ENCODE measurements around the gene TXNDC17. TPM values are rescaled to one million over a fixed set of nuclear protein-coding genes. Genes with fewer than 3 reads are reported as not detected.
"Not testable (repeated sequence)": the region's sequence is repeated elsewhere in the genome, so short reads cannot be mapped to it uniquely, and the experiment has no call there.

The TXNDC17 gene
- total RNA-seq (2014; rRNA removed; shearing (Covaris generic)) = 250 and 253 TPM in 2 replicates

DNA sequence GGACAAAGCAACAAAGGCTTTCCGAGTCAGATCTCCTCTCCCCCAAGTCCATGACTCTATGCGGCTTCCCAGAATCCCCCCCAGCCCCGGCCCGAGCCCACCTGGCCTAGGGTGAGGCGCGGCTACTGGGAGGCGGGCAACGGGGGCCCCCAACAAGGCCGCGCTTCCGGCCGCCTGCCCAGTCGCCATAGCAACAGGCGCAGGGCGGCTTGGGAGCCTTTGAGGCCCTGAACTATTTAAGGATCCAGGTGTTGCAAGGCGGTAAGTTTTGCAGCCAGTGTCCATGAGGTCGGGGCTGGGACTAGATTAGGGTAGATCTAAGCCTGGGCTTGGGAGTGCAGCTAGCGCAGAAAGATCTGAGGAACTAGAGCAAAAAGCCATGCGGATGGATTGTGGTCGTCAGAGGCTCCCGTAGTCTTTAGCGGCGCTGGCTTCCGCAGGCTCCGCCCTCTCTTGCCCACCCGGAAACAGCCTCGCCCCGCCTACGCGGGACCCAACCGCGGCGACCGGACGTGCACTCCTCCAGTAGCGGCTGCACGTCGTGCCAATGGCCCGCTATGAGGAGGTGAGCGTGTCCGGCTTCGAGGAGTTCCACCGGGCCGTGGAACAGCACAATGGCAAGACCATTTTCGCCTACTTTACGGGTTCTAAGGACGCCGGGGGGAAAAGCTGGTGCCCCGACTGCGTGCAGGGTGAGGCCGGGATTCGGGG is at the start of gene TXNDC17, which contains the start of gene KIAA0753:
TXNDC17 (plus strand) TSS at position 525 of the 711 bp plus-strand sequence; CDS start at position 548, 23 bp downstream.
KIAA0753 (minus strand) TSS at position 176 of the 711 bp plus-strand sequence. CDS start 5,608 bp downstream, outside the sequence.
- DNase-seq (ENCODE audit: low read depth) = peak; percentile 87

DNA sequence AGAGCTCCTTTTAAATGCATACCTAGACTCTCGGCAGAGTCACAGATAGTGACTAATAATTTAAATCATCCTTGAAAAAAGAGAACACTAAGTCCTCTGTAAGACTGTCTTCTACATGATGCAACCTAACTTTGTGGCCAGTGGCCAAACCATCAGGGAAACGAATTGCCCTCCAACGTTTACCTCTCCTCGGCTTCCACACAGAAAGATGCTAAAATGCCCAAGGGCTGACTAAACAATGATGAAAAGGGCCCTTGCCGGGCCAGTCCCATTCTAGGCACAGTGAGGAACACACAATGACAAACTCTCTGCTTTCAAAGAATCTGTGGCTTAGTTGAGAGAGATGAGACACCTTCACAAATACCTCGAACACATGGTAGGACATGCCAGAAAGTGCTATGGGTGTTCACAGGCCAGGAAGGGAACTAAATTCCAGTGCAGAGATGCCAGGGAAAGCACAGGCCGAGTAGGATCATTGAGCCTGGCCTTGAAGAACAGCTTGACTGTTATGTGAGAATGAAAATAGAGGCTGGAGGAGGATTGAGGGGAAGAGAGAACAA is 49.2 kb upstream of the TXNDC17 start:
- peak; percentile 95 for DNase-seq (ENCODE audit: low read depth)

DNA sequence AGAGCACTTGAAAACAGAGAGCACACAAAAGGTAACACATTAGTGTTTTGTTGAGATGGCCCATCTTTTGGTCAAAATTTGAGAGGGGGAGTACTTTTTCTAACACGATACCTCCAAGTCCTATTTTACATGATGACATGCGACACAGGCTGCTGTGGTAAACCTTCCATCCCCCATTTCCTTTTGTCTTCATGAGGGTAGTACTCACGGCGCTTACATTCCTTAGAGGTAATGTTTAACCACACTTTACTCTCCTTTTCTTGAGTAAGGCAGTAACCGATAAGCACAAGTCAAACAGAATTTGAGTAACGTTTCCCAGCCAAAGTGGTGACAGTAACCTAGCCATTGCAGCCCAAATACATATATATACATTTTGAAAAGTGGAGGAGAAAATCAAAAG is 48.7 kb upstream of the TXNDC17 start:
- peak; percentile 77 for DNase-seq (ENCODE audit: low read depth)

DNA sequence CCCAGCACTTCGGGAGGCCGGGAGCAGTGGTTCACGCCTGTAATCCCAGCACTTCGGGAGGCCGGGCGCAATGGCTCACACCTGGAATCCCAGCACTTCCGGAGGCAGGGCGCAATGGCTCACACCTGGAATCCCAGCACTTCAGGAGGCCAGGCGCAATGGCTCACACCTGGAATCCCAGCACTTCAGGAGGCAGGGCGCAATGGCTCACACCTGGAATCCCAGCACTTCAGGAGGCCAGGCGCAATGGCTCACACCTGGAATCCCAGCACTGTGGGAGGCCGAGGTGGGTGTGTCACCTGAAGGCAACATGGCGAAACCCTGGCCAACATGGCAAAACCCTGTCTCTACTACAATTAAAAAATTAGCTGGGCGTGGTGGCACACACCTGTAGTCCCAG is 47.5 kb upstream of the TXNDC17 start:
- DNase-seq (ENCODE audit: low read depth) = not testable (repeated sequence)

DNA sequence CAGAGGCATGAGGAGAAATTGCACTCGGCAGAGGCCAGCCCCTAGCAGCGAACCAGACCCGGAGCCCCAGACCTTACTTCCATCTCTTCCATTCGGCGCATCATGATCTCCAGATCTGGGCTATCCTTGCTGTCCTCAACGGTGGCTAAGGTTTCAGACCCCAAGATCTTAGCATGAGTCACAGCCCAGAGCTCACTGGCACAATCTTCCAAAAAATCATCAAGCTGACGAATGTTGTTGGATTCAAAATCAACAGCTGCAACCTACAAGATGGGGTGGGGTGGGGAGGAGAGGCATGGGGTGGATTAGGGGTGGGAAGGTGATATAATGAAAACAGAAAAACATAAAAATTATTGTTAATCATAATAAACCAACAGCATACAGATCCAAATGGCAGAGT is 44.8 kb upstream of the TXNDC17 start:
- DNase-seq (ENCODE audit: low read depth) = no peak

DNA sequence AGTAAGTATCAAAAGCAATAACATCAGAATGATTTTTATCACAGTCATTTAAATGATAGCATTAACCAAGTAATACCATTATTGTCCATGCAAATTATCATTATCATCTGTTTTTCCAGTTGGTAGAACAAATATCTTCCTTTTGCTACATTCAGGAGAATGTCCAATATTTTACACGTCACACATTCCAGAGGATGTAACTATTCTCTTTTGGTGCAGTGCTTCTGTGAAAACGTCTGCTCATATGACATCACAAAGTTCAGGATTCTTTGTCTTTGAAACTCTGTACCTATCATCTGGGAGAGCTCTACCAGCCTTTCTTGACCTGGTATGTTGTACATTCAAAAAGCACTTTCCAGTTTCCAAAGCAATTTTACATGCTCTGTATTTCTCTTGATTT is 44.3 kb upstream of the TXNDC17 start:
- DNase-seq (ENCODE audit: low read depth) = no peak

DNA sequence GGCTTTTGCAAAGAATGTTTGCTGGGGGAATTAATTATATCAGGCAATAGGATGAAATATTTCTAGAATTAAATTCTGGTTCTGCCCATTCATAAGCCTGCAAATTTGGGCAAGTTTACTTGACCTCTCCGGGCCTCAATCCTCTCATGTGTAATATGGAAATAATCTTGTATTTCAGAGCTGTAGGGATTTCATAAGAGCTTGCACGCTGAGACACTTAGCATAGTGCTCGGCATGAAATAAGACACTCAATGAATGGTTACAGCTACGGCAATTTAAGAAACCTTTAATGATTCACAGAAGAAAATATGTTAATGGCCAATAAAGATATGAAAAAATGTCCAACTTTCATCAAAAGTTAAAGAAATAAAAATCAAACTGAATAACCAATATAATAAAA is 43.9 kb upstream of the TXNDC17 start:
- no peak for DNase-seq (ENCODE audit: low read depth)

DNA sequence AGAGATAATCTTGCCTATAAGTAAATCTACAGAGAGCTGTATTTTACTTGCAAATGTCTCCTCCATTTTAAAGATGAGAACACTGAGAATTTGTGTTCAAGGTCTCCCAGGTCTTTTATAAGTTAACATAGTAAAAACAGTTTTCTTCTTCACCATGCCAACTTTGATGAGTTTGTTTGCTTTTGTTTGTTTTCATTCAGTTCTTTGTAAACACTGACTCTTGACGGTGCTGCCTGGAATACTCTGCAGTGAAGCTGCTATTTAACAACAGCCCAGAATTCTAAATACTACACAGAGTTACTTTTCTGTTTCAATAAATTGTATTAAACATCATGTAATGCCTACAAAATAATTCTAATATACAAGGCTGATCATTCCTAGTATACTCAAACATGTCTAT is 43.1 kb upstream of the TXNDC17 start:
- no peak for DNase-seq (ENCODE audit: low read depth)

DNA sequence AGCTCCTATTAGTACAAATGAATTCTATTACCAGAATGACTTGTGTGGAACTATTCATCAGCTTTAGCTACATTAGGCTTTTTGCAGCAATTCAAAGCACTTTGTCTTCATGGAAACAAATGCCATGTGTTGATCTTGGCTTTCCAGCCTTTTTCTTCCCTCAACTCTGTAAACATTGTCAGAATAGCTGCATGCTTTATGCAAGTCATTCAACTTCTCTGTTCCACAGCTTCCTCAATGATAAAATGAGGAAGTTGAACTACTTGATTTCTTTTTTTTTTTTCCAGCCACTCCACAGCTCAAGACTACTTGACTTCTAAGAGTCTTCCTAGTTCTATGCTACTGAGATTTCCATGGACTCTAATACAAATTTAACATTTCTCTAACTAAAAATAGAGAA is 41.5 kb upstream of the TXNDC17 start:
- DNase-seq (ENCODE audit: low read depth) = no peak

DNA sequence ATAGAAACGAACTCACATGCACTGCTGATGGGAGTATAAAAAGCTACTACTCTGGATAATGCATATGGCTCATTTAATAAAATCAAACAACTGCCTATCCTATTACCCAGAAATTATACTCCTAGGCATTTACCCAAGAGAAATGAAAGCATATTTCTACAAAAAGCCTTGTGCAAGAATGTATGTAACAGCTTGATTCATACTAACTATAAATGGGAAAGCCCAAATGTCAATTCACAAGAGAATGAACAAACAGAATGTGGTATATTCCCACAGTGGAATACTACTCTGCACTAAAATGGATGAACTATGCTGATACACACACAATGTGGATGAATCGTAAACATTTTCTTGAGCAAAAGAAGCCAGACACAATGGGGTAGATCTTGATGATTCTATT is 38.7 kb upstream of the TXNDC17 start:
- DNase-seq (ENCODE audit: low read depth) = no peak

DNA sequence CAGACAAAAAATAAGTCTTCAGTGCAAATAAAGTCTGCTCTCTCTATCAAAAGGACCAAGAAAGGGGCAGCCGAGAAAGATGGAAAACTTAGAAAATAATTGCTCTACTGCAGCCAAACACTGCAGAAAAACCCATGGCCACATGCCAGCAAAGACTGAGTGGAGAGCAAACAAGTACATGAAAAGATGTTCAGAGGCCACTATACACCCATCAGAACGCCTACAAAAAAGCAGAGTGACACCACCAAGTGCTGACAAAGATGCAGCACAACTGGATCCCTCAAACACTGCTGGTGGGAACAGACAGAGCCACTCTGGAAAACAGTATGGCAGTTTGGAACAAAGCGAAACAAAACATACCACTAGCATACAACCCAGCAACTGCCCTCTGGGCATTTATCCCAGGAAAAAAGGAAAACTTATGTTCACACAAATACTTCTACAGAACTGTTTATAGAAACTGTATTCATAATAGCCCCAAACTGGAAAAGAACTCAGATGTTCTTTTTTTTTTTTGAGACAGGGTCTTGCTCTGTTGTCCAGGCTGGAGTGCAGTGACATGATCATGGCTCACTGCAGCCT is 37.0 kb upstream of the TXNDC17 start:
- DNase-seq (ENCODE audit: low read depth) = peak; percentile 1

DNA sequence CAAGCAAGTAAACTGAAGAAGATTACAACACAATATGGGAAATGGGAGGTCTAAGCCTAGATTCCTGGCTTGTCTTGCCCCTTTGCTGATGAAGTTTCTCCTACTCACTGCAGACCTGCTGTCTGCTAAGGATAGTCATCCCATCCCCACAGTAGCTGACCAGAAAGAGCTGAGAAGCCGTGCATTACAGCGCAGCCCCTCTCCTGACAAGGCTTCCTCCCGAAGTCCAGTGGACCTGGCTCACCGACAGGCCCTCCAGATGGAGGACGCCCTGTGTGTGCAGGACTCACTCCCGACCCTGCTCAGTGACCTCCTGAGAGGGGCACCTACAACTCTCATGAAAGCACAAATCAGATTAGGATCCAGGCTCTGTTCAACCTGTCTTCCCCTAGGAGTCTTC is 35.7 kb upstream of the TXNDC17 start:
- DNase-seq (ENCODE audit: low read depth) = no peak

DNA sequence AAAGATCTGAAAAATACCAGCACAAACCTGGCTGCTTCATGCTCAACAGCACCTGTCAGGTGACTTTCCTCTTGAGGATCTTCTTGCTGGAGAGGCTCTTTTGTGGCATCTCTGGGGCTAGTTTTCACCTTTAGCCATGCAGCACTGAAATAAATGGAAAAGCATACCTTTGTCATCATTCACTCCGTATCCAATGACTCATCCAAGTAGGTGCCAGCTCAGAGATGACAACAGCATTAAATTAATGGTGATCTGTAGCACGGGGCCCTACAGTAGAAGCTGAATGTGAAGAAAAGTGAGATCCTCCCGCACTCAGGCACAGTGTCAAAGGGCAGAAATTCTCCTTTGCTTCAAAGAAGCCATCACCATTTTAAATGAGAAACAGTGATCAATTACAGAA is 32.5 kb upstream of the TXNDC17 start:
- peak; percentile 72 for DNase-seq (ENCODE audit: low read depth)

DNA sequence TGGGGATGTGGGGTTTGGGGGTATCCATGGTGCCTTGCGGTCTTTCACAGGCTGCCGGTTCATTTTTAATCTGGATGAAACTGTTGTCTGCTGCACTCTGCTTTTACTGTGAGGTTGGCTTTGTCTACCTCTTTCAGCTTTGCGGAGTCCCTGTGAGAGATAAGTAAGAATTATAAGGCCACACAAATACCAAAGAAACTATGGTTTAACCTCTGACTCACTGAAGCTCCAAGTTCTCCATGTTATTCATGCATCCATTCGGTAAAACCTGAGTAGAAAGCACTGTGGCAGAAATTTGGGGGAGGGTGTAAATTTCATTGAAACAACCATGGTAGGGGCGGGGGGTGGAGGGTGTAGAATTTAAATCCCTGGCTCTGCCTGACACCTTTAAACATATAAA is 30.8 kb upstream of the TXNDC17 start:
- DNase-seq (ENCODE audit: low read depth) = peak; percentile 4

DNA sequence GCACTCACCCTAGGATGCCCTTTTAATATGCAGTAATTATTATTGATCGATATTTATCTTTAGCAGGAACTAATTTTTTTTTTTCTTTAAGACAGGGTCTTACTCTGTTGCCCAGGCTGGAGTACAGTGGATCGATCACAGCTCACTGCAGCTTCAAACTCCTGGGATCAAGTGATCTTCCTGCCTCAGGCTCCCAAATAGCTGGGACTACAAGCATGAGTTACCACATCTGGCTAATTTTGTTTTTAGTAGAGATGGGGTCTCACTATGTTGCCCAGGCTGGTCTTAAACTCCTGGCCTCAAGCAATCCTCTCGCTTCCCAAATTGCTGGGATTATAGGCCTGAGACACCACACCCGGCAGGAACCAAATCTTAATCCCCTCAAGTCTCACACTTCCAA is 29.6 kb upstream of the TXNDC17 start:
- no peak for DNase-seq (ENCODE audit: low read depth)

DNA sequence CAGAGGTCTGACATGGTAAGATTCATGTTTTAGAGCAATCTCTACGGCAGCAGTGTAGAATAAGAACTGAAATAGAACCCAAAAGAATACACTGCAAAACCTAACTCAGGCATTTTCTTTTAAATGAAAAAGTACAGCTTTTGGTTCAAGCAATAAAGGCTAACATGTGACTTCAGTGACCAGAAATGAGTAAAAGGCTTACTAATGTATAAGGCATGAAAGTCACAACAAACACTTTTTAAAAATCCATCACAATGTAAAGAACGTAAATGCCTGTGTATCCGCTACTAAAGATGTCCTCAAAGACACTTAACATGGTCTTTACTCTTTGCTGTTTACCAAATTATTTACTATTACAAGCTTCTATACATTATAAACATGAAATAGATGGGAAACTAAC is 16.9 kb upstream of the TXNDC17 start:
- DNase-seq (ENCODE audit: low read depth) = no peak

DNA sequence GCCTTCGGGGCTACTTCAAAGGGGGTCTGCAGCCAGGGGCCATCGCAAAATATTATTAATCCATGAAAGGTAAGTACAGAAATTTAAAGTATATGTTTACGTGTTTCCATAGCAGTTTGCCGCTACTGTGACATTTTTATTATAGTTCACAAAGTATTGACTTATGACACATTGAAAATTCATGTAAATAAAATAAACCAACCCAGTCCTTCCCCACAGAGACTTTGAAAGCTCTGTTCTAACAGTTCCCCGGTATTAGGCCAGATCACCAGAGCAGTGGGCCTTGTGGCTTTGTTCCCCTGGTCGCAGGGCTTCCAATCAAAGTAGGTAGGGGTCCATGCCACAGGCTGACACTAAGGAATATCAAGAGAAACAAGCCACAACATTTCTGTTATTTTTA is 14.2 kb upstream of the TXNDC17 start:
- DNase-seq (ENCODE audit: low read depth) = no peak

DNA sequence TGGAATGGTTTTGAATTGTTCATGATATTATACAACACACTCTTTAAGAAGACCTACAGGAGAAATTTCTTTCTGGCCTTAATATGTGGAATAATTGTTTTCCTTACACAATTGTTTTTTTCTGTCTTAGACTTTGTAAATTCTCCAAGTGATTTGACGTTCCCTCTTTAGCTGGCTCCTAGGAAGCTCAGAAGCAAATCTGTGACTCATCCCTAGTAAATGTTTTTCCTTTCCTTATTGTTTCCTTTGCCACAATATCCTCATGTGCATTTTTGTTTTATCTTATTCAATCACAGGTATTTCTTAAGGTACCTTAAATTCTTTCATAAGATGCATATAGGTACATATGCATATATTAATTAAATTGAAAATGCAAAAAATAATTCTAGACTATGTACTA is 13.8 kb upstream of the TXNDC17 start:
- DNase-seq (ENCODE audit: low read depth) = peak; percentile 34

DNA sequence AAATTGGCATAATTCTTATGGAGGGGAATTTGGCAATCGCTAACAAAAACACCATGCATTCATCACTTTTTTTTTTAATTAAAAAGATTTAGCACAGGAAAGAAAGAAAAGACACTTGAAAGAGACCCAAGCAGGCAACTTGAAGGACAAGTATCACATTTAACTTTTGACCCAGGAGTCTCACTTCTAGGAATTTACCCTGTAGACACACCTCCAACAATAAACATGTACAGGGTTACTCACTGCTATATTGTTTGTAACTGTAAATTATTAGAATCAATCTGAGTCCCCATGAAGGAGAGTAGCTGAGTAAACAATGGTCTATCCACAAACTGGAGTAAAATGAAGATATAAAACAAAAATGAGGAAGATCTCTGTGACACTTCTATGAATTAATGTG is 10.5 kb upstream of the TXNDC17 start:
- DNase-seq (ENCODE audit: low read depth) = no peak

DNA sequence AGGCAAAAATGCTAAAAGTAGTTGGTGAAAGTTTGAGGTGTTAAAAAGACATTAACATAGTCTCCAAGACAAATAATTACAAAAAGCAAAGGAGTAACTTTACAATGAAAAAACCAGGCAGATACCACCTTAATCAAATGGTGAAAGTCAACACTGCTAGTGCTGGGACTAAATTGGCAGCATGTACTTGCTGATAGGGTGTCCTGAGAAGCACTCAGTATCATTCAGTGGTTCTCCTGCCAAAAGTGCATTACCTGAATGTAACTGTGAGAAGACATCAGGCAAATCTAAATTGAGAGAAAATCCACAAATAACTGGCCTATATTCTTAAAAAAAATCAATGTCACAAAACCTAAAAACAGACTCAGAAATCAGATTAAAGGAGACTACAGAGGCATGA is 8.3 kb upstream of the TXNDC17 start:
- DNase-seq (ENCODE audit: low read depth) = no peak

DNA sequence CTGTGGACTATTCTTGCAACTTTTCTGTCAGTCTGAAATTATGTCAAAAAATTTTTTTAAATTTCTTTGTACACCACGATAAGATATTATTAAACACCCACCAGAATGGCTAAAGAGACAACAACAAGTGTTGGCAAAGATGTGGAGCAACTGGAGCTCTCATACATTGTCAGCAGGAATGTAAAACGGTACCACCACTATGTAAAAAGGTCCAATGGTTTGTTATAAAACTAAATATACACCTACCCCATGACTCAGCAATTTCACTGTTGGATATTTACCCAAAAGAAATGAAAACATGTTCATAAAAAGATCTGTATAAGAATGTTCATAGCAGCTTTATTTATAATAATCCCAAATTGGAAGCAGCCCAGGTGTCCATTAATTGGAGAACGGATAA is 7.6 kb upstream of the TXNDC17 start:
- no peak for DNase-seq (ENCODE audit: low read depth)

DNA sequence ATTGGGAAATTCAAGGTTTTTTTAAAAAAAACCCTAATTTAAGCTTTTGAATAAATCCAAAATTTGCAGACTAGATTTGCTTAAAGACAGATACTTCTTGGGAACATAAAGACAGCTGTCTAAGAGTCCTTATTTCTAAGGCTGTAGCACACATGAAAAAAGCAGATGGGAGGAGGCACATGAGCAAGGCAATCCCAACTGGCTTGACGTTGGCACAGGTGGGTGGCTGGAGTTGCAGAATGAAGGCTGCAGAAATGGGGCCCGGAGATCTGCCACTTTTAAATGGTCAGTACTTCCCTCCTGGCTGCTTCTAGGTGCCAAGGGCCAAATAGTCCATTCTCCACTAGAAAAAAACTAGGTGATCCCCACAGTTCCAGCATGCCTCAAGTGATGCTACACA is 4.8 kb upstream of the TXNDC17 start:
- no peak for DNase-seq (ENCODE audit: low read depth)
